Measurements from ENCODE around the gene FBLIM1. TPM values are rescaled to one million over a fixed set of nuclear protein-coding genes. Genes with fewer than 3 reads are reported as not detected.

Gene FBLIM1
- total RNA-seq, 1 donor from 2014 or later, result 89.1 TPM

DNA sequence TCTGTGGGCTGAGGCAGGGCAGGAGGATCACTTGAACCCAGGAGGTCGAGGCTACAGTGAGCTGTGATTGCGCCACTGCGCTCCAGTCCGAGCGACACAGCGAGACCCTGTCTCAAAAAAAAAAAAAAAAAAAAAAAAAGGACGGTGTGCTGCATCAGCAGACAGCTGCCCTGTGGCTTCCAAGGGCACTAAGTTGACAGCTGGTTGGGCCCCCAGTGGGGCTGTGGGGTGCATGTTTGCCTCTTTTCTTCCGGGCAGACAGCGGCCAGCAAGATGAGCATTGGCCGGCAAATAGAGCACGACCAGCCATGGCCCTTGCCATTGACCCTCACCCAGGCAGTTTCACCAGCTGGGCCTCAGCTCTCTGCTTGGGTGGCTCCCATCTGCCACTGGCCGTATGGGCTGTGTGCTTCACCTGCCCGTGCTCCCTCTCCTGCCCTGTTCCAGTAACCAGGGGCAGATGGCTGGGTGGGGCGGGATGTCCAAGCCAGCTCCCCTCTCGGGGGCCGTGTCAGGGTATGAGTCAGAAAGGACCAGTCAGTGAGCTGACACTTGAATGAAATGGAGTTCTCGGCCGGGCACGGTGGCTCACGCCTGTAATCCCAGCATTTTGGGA, 34.9 kb upstream of the FBLIM1 start:
- DNase-seq, result no peak
- peaks cover 54% of the 10 kb centered on the region for H3K4me1 ChIP-seq

DNA sequence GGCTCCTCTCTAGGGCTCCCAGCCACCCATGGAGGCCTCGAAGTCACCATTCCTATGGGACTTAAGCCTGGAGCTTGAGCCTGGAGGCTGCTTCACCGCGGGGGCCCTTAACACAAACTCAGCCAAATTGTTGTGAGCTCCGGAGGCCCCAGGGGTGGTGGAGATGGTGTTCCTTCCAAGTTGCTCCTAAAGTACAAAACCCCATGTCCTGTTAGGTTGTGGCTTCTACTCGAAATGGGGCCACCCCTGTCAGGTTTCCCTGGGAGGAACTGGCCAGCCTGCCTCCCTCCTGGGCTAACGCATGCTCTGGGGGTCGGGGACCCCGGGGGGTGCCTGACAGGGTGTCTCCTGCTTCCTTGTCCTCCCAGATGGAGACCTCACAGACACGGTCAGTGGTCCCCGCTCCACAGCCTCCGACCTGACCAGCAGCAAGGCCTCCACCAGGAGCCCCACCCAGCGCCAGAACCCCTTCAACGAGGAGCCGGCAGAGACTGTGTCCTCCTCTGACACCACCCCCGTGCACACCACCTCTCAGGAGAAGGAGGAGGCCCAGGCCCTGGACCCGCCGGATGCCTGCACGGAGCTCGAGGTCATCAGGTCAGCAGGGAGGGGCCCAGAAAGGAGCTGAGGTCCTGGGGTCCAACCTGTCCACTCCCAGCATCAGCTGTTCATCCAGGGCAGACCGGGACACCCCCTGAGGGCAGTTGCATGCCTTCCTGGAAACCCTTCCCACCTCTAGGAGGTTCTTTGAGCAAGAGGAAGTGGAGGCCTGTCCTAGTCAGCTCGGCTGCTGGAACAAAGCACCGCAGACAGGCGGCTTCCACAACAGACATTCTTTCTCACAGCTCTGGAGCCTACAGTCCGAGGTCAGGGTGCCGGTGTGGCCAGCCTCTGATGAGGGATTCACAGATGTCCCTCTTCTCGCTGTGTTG, 33.4 kb upstream of the FBLIM1 start:
- Histone ChIP-seq H3K9me3 (replicated peaks) (no peaks in the 10 kb centered on the region), H3K4me3 (no peak overlapping the region), H3K27me3 (ENCODE audit: low read depth) (no peaks in the 10 kb centered on the region), H3K4me1 (peaks cover 44% of the 10 kb centered on the region), H3K27ac (replicated peaks) (no peak overlapping the region), H3K36me3 (peaks cover 92% of the 10 kb centered on the region)
- intact Hi-C loops (cut with micrococcal nuclease), result no loop called here
- DNase-seq, result no peak
- TF ChIP-seq, protein P1, sequence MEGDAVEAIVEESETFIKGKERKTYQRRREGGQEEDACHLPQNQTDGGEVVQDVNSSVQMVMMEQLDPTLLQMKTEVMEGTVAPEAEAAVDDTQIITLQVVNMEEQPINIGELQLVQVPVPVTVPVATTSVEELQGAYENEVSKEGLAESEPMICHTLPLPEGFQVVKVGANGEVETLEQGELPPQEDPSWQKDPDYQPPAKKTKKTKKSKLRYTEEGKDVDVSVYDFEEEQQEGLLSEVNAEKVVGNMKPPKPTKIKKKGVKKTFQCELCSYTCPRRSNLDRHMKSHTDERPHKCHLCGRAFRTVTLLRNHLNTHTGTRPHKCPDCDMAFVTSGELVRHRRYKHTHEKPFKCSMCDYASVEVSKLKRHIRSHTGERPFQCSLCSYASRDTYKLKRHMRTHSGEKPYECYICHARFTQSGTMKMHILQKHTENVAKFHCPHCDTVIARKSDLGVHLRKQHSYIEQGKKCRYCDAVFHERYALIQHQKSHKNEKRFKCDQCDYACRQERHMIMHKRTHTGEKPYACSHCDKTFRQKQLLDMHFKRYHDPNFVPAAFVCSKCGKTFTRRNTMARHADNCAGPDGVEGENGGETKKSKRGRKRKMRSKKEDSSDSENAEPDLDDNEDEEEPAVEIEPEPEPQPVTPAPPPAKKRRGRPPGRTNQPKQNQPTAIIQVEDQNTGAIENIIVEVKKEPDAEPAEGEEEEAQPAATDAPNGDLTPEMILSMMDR (IDR thresholded peaks at IDR 0.05; ENCODE audit: borderline replicate concordance), result no peak

More for the DNA sequence above, 34.9 kb upstream of the FBLIM1 start:
- H3K27me3 ChIP-seq (ENCODE audit: low read depth), result no peaks in the 10 kb centered on the region
- peaks cover 92% of the 10 kb centered on the region for H3K36me3 ChIP-seq
- H3K9me3 ChIP-seq (replicated peaks), result no peaks in the 10 kb centered on the region
- no peak overlapping the region for H3K27ac ChIP-seq (replicated peaks)
- H3K4me3 ChIP-seq, result no peak overlapping the region
- TF ChIP-seq, protein P1 (IDR thresholded peaks at IDR 0.05; ENCODE audit: borderline replicate concordance), result no peak
- intact Hi-C loops (cut with micrococcal nuclease), result no loop called here

DNA sequence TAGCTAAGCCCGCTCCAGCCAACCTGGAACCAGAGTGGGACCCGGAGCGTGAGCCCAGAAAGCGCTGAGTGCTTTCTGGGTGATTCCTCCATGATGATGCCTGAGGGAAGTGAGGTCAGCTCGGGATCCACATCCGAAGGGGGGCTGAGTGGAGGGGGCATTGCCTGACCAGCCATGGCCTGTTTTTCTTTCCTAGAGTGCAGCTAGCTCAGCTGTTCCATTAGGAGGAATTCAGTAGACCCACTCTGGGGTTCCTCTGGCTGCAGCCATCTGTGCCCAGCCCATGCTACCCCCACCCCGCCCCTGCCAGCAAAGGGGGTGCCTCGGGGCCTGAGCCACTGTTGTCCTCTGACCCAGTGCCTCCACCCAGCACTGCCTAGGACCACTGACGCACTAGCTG, 32.1 kb upstream of the FBLIM1 start:
- Histone ChIP-seq H3K27ac (replicated peaks) (peak overlapping the region; percentile 41), H3K4me3 (no peak overlapping the region), H3K4me1 (peaks cover 31% of the 10 kb centered on the region), H3K36me3 (peaks cover 92% of the 10 kb centered on the region), H3K9me3 (replicated peaks) (no peaks in the 10 kb centered on the region), H3K27me3 (ENCODE audit: low read depth) (no peaks in the 10 kb centered on the region)
- no peak for DNase-seq
- intact Hi-C loops (cut with micrococcal nuclease), result no loop called here
- TF ChIP-seq, protein P1 (IDR thresholded peaks at IDR 0.05; ENCODE audit: borderline replicate concordance), result no peak

DNA sequence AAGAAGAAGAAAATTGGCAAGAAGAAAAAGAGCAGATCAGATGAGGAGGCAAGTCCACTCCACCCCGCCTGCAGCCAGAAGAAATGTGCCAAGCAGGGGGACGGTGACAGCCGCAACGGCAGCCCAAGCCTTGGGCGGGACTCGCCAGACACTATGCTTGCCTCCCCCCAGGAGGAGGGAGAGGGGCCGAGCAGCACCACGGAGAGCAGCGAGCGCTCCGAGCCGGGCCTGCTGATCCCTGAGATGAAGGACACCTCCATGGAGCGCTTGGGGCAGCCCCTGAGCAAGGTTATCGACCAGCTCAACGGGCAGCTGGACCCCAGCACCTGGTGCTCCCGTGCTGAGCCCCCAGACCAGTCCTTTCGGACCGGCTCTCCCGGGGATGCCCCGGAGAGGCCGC, 31.6 kb upstream of the FBLIM1 start:
- TF ChIP-seq, protein P1 (IDR thresholded peaks at IDR 0.05; ENCODE audit: borderline replicate concordance), result no peak
- Histone ChIP-seq H3K4me3 (no peak overlapping the region), H3K27ac (replicated peaks) (peak overlapping the region; percentile 41), H3K4me1 (peaks cover 28% of the 10 kb centered on the region), H3K9me3 (replicated peaks) (no peaks in the 10 kb centered on the region), H3K27me3 (ENCODE audit: low read depth) (no peaks in the 10 kb centered on the region), H3K36me3 (peaks cover 92% of the 10 kb centered on the region)
- intact Hi-C loops (cut with micrococcal nuclease), result no loop called here
- no peak for DNase-seq

DNA sequence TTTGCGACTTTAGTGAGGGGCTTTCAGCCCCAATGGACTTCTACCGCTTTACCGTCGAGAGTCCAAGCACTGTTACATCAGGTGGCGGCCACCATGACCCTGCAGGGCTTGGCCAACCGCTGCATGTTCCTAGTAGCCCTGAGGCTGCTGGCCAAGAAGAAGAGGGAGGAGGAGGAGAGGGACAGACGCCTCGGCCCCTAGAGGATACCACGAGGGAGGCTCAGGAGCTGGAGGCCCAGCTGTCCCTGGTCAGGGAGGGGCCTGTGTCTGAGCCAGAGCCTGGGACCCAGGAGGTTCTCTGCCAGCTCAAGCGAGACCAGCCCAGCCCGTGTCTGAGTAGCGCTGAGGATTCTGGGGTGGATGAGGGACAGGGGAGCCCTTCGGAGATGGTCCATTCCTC, 31.2 kb upstream of the FBLIM1 start:
- Histone ChIP-seq H3K36me3 (peaks cover 92% of the 10 kb centered on the region), H3K27me3 (ENCODE audit: low read depth) (no peaks in the 10 kb centered on the region), H3K27ac (replicated peaks) (peak overlapping the region; percentile 41), H3K4me3 (no peak overlapping the region), H3K9me3 (replicated peaks) (no peaks in the 10 kb centered on the region), H3K4me1 (peaks cover 28% of the 10 kb centered on the region)
- intact Hi-C loops (cut with micrococcal nuclease), result no loop called here
- no peak for DNase-seq
- TF ChIP-seq, protein P1 (IDR thresholded peaks at IDR 0.05; ENCODE audit: borderline replicate concordance), result no peak
